Limb (tissue), 2 donors: ENCODE data around the gene LMCD1.
"Not testable (repeated sequence)": the region's sequence is repeated elsewhere in the genome, so short reads cannot be mapped to it uniquely, and the experiment has no call there.

Experiments
- DNase-seq, 2 donors: peaks; one replicate each; pipeline ENCODE4 v3.0.0-alpha.2; 2016; ENCODE audit errors: extremely low spot score in 2 of 2

The LMCD1 gene

DNA sequence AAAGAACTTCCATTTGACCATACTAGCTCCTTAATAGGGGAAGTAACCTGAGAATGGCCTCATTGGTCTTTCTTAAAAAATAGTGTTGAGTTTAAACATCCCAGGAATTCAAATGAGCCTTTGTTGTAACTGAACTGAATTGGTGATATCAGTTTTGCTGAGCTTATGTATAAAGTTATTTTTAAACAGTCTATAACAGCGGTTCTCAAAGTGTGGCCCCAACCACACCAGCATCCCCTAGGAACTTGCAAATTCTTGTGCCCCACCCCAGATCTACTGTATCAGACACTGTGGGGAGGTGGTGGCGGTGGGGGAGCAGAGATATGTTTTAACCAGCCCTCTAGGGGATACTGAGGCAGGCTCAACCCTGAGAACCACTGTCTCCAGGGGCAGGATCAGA, 57.0 kb downstream of the LMCD1 start:
- no peak for DNase-seq

DNA sequence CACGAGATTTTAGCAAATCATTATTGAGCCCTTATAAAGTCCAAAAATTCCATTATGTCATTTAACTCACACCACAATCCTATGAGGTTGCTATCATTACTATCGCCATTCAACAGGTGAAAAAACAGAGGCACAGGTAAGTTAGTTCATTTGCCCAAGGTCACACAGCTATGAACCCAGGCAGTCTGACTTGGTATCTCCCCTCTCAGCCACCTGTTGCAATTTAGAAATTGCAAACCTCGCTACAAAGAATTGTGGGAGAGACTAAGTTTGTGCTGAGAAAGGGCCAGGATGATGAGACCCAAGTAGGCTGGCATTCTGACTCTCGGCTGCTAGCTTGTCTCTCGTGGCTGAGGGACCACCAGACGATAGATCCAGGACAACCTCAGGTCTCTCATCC, 57.7 kb downstream of the LMCD1 start:
- no peak for DNase-seq

DNA sequence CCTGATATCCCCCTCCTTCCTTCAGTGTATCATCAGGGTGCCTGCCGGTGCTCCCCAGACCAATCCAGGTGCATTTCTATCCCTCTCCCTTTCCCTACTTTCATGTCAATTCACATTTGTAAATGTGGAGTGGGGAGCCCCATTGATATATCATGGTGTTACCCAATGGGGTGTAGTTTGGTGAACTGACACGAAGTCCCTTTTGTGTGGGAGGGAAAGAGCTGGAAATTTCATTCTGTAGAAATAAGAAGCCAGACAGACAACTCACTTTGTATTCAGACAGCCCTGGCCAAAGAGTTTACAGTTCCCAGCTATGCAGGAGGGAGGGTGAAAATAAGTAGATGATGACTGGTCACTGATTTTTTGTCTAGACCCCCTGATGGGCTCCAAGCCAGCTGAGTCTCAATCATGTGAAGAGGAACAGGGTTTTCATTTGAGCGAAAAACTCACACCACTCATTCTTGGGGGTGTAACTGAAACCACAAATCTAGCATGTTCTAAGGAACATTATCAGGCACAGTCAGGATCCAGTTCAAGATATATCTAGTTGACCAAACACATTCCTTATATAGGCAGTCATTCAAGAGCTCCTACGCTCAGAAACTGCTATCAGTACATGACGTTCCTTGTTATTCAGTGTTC, 58.9 kb downstream of the LMCD1 start:
- DNase-seq = no peak

DNA sequence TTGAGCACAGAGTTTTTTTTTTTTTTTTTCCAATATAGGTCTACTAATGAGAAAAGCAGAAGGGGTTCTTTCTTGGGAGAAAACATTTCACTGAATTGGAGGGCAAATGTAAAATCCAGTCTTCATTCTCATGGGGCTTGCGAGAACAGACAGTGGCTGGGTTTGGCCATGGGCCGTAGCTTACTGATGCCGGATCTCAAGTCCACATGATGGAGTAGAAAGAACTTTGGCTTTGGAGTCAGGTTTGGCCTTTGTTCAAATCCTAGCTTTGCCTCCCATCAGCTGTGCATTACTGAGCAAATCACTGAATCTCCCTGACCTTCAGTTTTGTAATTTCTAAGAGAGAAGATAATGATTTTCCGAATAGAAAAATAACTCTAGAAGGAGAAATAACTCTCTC, 59.7 kb downstream of the LMCD1 start:
- peak in 1 of 2 donors; percentile 38 for DNase-seq

DNA sequence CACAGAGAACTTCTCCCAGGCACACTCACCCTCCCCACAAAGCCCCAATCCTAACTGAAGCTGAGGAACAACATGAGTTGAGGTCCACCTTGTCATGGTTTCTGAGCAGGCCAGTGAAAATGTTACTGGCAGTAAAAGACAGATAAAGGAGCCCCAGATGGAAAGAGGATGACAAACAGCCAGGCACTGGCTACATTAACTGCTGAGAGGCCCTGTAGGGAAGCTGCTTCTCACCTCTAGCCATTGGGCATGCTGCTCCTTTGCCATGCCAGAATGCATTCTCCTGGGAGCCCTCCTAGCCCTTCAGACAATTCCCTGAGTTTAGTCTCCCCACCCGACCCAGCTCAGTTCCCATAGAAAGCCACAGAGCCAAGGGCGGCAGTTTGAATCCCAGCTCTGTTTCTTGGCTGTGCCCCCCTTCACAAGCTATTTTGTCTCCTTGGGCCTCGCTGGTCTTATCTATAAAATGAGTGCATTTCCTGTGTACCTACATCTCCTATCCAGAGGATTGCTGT, 60.5 kb downstream of the LMCD1 start:
- no peak for DNase-seq

DNA sequence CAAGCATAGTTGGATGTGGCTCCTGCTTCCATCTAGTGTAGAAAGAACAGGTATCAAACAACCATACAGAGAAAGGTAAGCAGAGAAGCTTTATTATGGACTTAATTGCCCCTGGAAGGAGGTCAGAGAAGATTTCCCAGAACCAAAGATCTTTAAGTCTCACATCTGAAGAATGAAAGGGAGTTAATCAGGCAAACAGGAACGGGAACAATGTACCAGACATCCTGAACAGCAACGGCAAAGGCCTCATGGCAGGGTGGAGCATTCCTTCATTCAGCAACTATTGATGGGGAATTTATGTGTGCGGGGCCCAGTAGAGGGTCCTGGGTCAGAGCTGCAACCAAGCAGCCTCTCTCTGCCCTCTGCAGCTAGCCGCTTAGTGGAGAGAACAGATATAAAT, 61.5 kb downstream of the LMCD1 start:
- DNase-seq = no peak

DNA sequence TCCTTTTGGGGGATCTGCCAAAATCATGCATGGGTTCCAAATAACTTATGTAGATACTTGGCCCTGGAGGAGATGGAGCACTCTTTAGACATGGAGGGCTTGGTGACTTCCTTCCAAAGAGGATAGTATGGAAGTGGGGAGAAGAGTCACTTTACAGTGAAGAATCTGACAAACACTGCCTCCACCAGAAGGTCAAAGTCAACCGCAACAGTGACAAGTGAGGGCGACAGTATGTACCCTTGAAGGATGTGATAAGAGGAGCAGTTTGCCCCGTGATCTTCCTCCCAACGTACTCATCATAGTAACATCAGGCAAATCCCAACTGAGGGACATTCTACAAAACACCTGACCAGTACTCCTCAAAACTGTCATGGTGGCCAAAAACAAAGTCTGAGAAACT, 62.0 kb downstream of the LMCD1 start:
- DNase-seq = no peak

DNA sequence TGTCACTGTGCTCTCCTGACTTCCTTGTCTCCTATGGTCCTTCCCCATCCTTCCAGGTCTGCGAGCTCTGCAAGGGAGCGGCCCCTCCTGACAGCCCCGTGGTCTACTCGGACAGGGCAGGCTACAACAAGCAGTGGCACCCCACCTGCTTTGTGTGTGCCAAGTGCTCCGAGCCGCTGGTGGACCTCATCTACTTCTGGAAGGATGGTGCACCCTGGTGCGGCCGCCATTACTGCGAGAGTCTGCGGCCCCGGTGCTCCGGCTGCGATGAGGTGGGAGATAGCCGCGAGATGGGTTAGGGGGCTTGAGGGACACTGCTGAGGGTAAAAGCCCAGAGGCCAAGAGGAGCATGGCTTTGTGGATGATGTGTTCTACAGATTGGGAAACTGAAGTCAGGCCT, 63.8 kb downstream of the LMCD1 start:
- no peak for DNase-seq

DNA sequence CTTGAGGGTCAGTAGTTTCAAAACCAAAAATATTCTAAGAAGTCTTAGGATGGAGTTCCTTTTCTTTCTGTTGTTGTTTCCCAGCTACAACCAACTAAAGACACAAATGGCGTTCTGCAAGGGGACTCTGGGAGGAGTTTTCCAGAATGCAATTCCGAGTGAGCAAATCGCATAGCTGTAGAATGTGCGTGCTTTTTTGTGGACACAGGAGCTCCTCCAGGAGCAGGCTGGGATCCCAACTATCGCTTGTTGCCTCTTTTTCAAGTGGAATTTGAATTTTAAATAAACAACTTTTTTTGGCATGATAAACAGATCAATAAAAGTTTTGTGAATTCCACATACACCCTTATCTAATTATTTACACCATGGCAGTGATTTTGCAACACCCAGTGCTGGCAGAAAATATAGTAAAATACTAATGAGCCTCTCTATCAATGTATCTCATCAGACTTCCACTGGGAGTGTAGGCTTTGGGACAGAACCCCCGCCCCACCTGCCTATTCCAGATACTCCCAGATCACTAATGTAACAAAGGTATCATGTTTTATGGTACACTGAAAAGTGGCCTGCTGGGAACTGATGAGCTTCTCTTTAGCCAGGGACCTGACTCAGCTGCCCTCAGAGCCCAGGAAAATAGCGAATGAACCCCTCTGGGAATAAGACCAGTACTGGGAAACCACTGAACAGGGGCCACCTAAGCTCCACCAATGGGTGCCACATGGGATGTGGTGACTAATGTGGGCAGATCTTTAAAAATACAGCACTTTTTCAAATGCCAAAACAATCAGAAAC, 66.4 kb downstream of the LMCD1 start:
- DNase-seq = no peak

DNA sequence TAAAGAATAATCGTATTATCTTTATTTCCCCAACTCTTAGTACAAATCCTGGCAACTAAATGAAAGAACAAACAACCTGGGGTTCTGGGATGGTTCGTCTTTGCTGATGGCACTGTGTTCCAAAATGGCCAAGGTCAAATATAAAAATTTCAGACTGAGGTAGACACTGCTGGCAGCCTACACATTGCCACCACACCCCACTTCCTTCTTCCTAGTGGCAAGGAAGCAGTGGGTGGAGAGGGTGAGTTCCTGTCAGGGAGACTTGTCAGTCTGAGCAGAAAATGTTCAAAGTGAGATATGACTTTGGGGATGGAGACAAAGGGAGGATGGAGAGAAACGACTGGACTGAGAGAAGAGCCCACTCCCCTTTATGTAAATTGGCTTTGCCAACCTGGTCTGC, 69.6 kb downstream of the LMCD1 start:
- no peak for DNase-seq

DNA sequence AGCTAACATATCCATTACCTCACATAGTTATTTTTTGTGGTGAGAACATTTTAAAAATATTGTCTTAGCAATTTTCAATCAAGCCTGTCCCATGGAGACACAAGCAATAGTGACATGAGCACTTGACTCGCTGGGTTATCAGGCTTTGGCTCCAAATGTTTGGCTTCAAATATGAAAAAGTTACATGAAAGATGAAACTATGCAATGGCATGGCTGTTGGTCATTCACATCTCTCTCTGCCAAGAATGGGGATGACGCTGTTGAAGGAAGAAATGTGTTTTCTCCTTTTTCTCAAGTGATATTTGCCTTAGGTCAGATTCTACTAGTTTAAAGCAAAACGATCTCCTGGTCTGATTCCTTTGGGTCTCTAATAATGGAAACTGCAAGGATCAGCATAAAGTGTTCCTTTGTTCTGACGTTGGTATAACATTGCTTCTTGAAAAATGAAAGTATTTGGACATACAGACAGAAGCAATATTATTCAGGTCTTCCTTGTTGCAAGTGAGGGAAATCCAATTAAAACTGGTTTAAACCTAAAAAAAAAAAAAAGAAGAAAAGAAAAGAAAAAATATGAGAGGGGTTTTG, 71.8 kb downstream of the LMCD1 start:
- no peak for DNase-seq

DNA sequence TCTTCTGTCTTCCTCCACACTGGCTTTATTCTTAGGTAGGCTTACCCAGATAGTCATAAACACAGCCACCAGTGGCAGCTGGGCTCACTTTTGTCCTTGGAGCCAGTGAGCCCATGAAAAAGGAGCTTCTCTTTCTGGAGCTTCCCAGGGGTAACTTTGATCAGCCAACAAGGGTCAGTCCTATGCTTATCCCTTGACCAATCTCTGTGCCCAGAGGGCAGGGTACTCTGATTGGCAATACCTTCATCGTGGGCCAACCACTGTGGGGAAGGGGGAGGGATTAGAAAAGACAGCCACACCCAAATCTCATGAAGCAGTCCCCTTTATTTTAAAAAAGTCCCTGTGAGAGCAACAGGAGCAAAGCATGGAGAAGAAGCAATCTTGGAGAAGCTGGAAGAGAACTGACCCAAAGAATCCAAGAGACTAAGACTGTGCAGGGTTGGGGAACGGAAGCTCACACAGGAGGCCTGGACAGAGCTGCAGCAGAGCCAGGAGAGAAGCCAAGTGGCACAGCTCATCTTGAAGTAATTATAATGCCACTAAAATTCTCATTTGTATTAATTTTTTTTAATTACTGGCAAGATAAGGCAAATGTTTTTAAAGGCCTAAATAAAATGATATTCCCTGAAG, 72.5 kb downstream of the LMCD1 start:
- no peak for DNase-seq

DNA sequence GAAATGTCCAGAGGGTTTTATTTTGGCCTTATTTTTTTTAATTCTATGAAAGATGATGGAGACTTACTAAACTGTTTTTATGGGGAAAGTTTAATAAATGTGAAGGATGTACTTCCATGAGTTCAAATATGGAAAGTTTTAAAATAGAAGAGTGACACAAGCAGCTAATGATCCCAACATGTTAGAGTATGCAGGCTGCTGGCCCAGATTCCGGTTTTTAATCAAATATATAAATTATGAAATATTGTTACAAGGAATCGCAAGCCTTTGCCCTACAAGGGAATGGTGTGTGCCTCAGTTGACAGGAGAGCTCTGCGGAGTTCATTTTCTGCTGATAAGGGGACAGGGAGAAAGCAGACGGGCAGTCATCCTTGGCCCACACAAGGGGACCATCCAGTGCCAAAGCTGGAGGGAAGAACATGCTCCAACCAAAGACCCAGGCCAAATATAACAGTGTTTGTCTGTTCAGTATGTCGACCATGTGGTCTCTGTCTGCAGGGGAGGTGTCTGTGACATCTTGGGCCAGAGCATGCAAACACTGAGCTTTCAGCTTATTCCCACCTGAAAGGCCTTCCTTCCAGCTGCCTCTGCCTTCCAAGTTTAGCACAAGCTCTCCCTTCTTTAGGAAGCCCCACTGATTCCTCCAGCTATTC, 73.2 kb downstream of the LMCD1 start:
- DNase-seq = no peak

DNA sequence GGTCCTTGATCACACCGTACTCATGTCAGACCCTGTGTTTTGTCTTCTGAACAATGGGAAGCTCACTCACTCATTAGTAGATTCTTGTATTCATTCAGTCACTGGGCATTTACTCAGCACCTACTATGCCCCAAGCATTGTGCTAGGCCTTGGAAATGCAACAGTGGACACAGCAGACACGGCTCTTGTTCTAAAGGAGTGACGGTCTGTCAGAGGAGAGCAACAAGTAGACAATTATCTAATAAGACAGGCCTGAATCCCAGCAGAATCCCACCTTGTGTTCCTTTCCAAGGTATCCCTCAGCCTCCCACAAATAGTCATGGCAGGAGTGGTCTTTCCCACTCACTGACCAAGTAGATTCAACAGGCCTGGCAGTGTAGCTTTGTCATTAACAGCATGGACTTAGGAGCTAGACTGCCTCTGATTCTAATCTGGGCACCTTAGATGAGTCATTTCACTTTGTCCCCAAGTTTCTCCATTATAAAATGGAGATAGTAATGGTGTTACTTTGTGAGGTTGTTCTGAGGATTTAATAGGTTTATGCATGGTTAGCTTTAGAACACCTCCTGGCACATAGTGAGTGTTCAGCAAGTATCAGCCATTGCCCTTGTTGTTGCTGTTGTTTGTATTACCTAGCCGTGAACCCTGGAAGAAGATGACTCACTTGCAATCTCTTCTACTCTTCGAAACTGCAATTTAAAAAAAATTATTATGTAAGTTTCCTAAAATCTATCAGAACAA, 73.9 kb downstream of the LMCD1 start:
- DNase-seq = no peak

DNA sequence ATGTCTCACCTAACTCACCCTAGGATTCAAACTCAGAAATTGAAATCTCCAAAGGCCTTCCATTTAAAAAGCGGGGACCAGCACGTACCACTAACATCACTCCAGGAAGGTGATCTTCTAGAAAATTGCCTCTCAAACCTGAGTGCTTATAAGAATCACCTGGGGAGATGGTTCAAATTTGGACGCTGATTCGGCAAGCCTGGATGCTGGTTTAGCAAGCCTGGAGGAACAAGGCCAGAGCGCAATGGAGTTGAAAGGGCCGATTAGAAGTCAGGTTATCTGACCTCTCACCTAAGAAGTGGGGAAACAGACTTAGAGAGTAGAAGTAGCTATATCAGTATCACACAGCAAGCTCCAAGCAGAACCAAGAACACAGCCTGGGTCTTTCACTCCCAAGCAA, 74.8 kb downstream of the LMCD1 start:
- no peak for DNase-seq

DNA sequence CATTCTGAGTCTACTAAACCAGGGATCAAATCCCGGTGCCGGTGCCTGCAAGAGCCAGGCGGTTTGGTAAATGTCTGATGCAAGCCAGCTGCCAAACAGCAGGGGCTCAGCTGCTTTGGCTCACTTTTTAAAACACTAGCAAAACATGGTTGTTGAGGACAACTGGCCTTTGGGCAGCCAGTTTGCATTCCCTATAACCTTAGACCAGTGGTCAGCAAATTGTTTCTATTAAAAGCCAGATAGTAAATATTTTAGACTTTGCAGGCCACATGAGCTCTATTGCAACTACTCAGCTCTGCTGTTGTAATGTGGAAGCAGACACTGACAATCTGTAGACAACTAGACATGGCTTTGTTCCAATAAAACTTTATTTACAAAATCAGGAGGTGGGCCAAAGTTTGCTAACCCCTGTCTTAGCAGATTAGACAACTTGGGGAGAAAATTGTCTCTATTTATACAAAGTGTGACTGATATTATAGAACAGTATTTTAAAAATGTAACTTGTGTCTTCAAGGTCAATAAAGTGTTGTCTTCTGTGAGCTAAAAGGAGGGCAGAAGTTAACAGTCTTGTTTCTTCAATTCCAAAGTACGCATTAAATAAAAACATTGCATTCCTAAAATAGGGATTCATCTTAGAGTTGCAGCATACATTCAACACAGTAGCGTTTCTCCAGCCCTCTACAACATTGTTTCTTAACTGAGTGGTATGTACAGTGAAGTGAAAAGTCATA, 75.4 kb downstream of the LMCD1 start:
- no peak for DNase-seq

DNA sequence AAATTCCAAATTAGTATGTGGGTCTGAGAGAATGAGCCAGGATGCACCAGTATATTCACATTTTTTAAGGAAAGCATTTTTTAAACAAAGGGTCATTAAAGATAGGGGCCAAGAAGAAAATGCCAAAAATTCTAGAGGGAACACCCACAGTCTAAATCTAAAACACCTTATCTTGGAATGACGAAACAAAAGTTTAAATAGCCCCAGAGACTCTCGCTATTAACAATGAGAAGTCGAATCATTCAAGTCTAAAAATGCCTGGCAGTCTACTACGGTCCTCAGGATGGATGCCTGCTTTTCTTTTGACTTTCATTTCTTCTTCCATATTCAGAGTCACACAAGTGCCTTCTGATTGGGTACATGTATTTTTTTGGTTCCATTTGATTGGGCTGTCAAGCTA, 76.7 kb downstream of the LMCD1 start:
- DNase-seq = no peak

DNA sequence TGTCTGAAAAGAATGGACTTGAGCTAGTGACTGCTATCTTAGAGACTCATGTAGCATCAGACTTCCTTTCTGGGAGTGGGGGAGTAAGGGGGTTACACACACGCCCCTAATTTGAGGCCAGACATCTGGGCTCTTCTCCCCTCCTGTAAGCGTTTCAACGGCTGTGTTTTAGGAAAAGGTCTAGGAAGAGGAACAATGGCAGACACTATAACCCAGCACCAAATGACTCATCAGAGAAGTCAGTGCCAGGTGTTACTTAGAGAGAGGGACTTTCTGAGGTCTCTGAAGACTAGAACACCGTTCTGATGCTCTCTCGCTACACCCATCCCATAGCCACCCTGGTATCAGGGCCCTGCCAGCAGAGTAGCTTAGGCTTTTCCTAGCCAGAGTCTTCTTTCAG, 77.5 kb downstream of the LMCD1 start:
- DNase-seq = no peak

DNA sequence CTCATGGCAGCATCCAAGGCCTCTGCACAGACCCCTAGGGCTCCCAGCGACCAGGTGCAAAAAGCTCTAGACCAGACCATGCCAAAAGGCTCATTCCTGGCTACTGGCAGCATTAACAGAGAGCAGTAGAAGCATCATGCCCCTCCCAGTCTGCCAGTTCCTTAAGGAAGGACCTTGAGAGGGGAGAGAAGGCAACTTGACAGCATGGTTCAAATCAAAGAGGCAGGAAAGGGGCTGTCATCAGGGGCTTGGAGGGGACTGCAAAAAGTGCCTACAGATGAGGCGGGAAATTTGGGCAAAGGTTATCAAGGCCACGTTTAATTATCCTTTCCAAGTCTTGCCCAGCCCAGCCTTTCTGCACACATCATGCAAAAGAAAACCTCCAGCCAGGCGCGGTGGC, 78.3 kb downstream of the LMCD1 start:
- no peak for DNase-seq

DNA sequence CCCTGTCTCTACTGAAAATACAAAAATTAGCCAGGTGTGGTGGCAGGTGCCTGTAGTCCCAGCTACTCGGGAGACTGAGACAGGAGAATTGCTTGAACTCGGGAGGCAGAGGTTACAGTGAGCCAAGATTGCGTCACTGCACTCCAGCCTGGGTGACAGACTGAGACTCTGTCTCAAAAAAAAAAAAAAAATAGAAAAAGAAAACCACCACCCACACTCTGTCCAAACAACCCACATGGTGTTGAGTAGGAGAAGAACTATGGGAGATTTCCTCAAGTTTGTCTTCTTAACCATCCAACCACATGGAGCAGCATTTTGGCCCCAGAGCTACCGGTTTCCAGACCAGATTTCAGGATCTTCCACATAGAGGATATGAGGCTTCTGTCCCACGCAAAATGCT, 78.8 kb downstream of the LMCD1 start:
- DNase-seq = not testable (repeated sequence)
